GM12878 (cell line): ENCODE measurements around the gene GNPTG. TPM values are rescaled to one million over a fixed set of nuclear protein-coding genes. Genes with fewer than 3 reads are reported as not detected.
A peak's percentile ranks its signal among the peaks of the same experiment; 100 is the strongest.

Experiments used
- ATAC-seq: fragments of 200-7000 bp; cut with Tn5 transposase; 3 replicates; pipeline ENCODE4 v1.9.1; 2020; ENCODE audit warnings: mild to moderate bottlenecking, moderate library complexity
- BruUV-seq: library from RNA; stranded (reverse); fragments of 400-500 nt; replicated peaks from 2 replicates; lab custom pipeline; 2021; lab: Mats Ljungman, UMichigan
- CTCF ChIA-PET: fragments of 300-600 bp; sonication (Branson Sonifier 250); formaldehyde crosslinking; extraction: SDS; loops from one replicate; lab custom pipeline; 2021; ENCODE audit warnings: inconsistent platforms; lab: Yijun Ruan, JAX
- POLR2A ChIA-PET: fragments of 350-600 bp; formaldehyde crosslinking; extraction: SDS; loops from one replicate; lab custom pipeline; 2021; ENCODE audit warnings: inconsistent platforms; lab: Charles Lee
- RAD21 ChIA-PET: fragments of 300-600 bp; sonication (Branson Sonifier 250); formaldehyde crosslinking; loops from one replicate; lab custom pipeline; 2023; ENCODE audit warnings: antibody characterized with exemption; ENCODE audit not compliant: unreplicated experiment; lab: Charles Lee
- SMC1A ChIA-PET: fragments of 300-600 bp; sonication (Branson Sonifier 250); formaldehyde crosslinking; loops from one replicate; lab custom pipeline; 2023; ENCODE audit not compliant: unreplicated experiment, uncharacterized antibody; lab: Charles Lee
- DNase-seq: peaks from one replicate; pipeline ENCODE4 v3.0.0-alpha.2; 2011; ENCODE audit warnings: low read depth, low spot score
- FAIRE-seq: peaks from 3 replicates; lab custom pipeline; 2011; peaks lifted over from hg19 to GRCh38; lab: Jason Lieb, UNC
- H2AFZ ChIP-seq: 2 replicates; pipeline ENCODE4 v1.6.0; 2011; ENCODE audit warnings: low read depth, low read length, control low read depth; ENCODE audit not compliant: control insufficient read depth
- H3K27ac ChIP-seq: 2 replicates; pipeline ENCODE4 v1.5.1; 2011; ENCODE audit warnings: control low read depth; ENCODE audit not compliant: control insufficient read depth, insufficient read depth
- H3K27me3 ChIP-seq, 2 experiments: replicated peaks in 1 of 2; 2 replicates each; pipeline versions ENCODE4 v1.6.0 to v1.6.1; 2011; ENCODE audit warnings: low read length in 1 of 2; ENCODE audit not compliant: control insufficient read depth in 2 of 2, insufficient read depth in 2 of 2
- H3K36me3 ChIP-seq, 2 experiments: 2 replicates each; pipeline ENCODE4 v1.5.1; 2011; ENCODE audit warnings: low read length in 1 of 2; ENCODE audit not compliant: control insufficient read depth in 2 of 2, insufficient read depth in 2 of 2
- H3K4me1 ChIP-seq: 2 replicates; pipeline ENCODE4 v1.6.1; 2011; ENCODE audit warnings: mild to moderate bottlenecking, low read length, moderate library complexity, mixed read lengths; ENCODE audit not compliant: control insufficient read depth, insufficient read depth
- H3K4me2 ChIP-seq: 2 replicates; pipeline ENCODE4 v1.6.0; 2011; ENCODE audit warnings: control low read depth; ENCODE audit not compliant: control insufficient read depth, insufficient read depth
- H3K4me3 ChIP-seq: fragments of 200-600 bp; sonication (generic); 2 replicates; pipeline ENCODE4 v1.5.1; 2016
- H3K79me2 ChIP-seq: 2 replicates; pipeline ENCODE4 v1.6.0; 2011; ENCODE audit warnings: low read length; ENCODE audit not compliant: control insufficient read depth, insufficient read depth
- H3K9ac ChIP-seq: 2 replicates; pipeline ENCODE4 v1.8.0; 2011; ENCODE audit warnings: low read length, control low read depth, mixed read lengths; ENCODE audit not compliant: control insufficient read depth, insufficient read depth
- H3K9me3 ChIP-seq: replicated peaks from 3 replicates; pipeline ENCODE4 v1.5.1; 2011; ENCODE audit warnings: mild to moderate bottlenecking, low read length; ENCODE audit not compliant: control insufficient read depth, insufficient read depth
- H4K20me1 ChIP-seq: 2 replicates; pipeline ENCODE4 v1.6.0; 2011; ENCODE audit not compliant: control insufficient read depth, insufficient read depth
- CBFB ChIP-seq: IDR thresholded peaks from 2 replicates; pipeline ENCODE4 v1.6.1; 2016; ENCODE audit warnings: antibody characterized with exemption, low read depth
- CTCF ChIP-seq, 3 experiments: IDR thresholded peaks in 2 of 3; conservative IDR thresholded peaks in 1 of 3; 2 replicates each; pipeline ENCODE4 v1.5.1; 2011; ENCODE audit warnings: low read depth in 3 of 3, low read length in 3 of 3, mild to moderate bottlenecking in 3 of 3, control low read depth in 2 of 3, moderate library complexity in 2 of 3, inconsistent platforms in 1 of 3, mixed read lengths in 1 of 3; ENCODE audit not compliant: control insufficient read depth in 2 of 3, insufficient read depth in 1 of 3; ENCODE audit errors: extremely low read depth in 1 of 3
- MLLT1 ChIP-seq: fragments of 450-650 bp; IDR thresholded peaks from 2 replicates; pipeline ENCODE4 v1.6.1; 2016; ENCODE audit warnings: mild to moderate bottlenecking
- POLR2A ChIP-seq: IDR thresholded peaks from 2 replicates; pipeline ENCODE4 v1.6.1; 2011; ENCODE audit warnings: low read depth, mild to moderate bottlenecking, low read length
- WGBS: methylation state at CpG from one replicate; pipeline ENCODE4 v1.1.6; 2016; ENCODE audit warnings: low lambda C conversion rate; ENCODE audit not compliant: insufficient replicate concordance, insufficient coverage; ENCODE audit errors: missing lambda C conversion rate; 5-methylcytosine and 5-hydroxymethylcytosine counted together
- in situ Hi-C: fragments of 300-500 bp; cut with MboI; formaldehyde crosslinking; loops from 9 replicates; pipeline ENCODE4 v1.14.3; 2018; ENCODE audit warnings: mixed read lengths
- intact Hi-C: fragments of 100-400 bp; cut with micrococcal nuclease; formaldehyde crosslinking; loops from one replicate; pipeline ENCODE4 v1.14.2; 2022; ENCODE audit not compliant: unreplicated experiment
- polyA plus RNA-seq, 11 experiments: library from polyadenylated mRNA; depleted of rRNA in 4 of 11; unstranded in 6 of 11; stranded (reverse) in 5 of 11; fragments of >200 nt; fragmentation: Nextera tagmentation in 4 of 11; fragmentation: Illumina TruSeq in 1 of 11; extraction: Ambion mirVana in 4 of 11; extraction: Trizol in 1 of 11; gene quantifications; 1 replicate in 1 of 11; 2 replicates in 10 of 11; pipeline versions ENCODE4 v1.2.1 to v1.2.3, GENCODE V29; 2011 to 2016; ENCODE audit warnings: inconsistent platforms in 2 of 11, missing spikeins in 2 of 11, low read depth in 1 of 11
- total RNA-seq, 4 experiments: library from RNA; depleted of rRNA in 3 of 4; stranded (reverse); fragments of >200 nt in 3 of 4; fragmentation: Illumina TruSeq in 1 of 4; extraction: Trizol in 1 of 4; gene quantifications; 2 replicates each; pipeline versions ENCODE4 v1.2.1 to v1.2.3, GENCODE V29; 2013 to 2021

GNPTG gene
- total and polyA plus RNA-seq, 10 of the 15 experiments (the other 5 are each of a cell fraction or from before 2014, with no cell fraction given), result 0.80 to 32.6 (median 20.9) TPM

- ChIA-PET SMC1A (no interaction called here), POLR2A (no interaction called here), CTCF (no interaction called here), RAD21 (no interaction called here)
- no peak overlapping the region for H2AFZ ChIP-seq
- H3K4me1 ChIP-seq, result no peaks in the 10 kb centered on the region
- no peak for FAIRE-seq
- DNase-seq, result no peak
- H3K79me2 ChIP-seq, result peaks cover 3% of the 10 kb centered on the region
- H3K9ac ChIP-seq, result no peak overlapping the region
- BruUV-seq, result no TSS peak
- no peaks in the 10 kb centered on the region for H3K9me3 ChIP-seq
- no peak overlapping the region for H3K27ac ChIP-seq
- in situ Hi-C loops (no loop called here), intact Hi-C loops (no loop called here)
- ATAC-seq, result no peak
- no peaks in the 10 kb centered on the region for H4K20me1 ChIP-seq
- H3K4me3 ChIP-seq, result no peak overlapping the region
- TF ChIP-seq POLR2A (peak; percentile 42; the same call in 1 of the 2 replicates), CBFB (no peak), MLLT1 (no peak), CTCF (IDR thresholded peaks at IDR 0.05 in 2 of 3, conservative IDR thresholded peaks at IDR 0.05 in 1 of 3; ENCODE audit: control insufficient read depth in 2 of 3, extremely low read depth in 1 of 3, insufficient read depth in 1 of 3, low read depth in 3 of 3, low read length in 3 of 3) (no peak)
- H3K4me2 ChIP-seq, result no peak overlapping the region
- no peaks in the 10 kb centered on the region for H3K27me3 ChIP-seq
- H3K36me3 ChIP-seq, result peaks cover 9 to 14% of the 10 kb centered on the region in 2 experiments
- WGBS, result 82% methylated on average over 18 of the region's 19 CpGs
Measured at GRCh38 chr16:1357906-1358566, 6.3 kb downstream of the GNPTG start.
